HG02885 (cell line): Measurements from ENCODE around the gene MTPN.

ENCODE experiments used
- ATAC-seq: cut with Tn5 transposase; IDR thresholded peaks from one replicate; pipeline ENCODE4 v1.9.1; 2021; ENCODE audit warnings: mild to moderate bottlenecking; ENCODE audit not compliant: unreplicated experiment, poor library complexity

The MTPN gene

GRCh38 chr7:135977007-135977741 is at the start of gene MTPN:
TSS of gene MTPN (minus strand) at chr7:135977359. CDS start at chr7:135977100, 259 bp downstream.
- peak; percentile 61 for ATAC-seq

- ATAC-seq: no peak
Measured at GRCh38 chr7:136026209-136026608, 49.0 kb upstream of the MTPN start.

- no peak for ATAC-seq
Measured at GRCh38 chr7:136023134-136023869, 46.1 kb upstream of the MTPN start.

- ATAC-seq: no peak
Measured at GRCh38 chr7:136020556-136020955, 43.4 kb upstream of the MTPN start.

GRCh38 chr7:136018104-136018503 is 40.9 kb upstream of the MTPN start:
- no peak for ATAC-seq

GRCh38 chr7:136016649-136017395 is 39.7 kb upstream of the MTPN start:
- peak; percentile 55 for ATAC-seq

- ATAC-seq: no peak
Measured at GRCh38 chr7:136015638-136016037, 38.5 kb upstream of the MTPN start.

GRCh38 chr7:136014659-136015058 is 37.5 kb upstream of the MTPN start:
- ATAC-seq: no peak

- no peak for ATAC-seq
Measured at GRCh38 chr7:136012238-136012637, 35.1 kb upstream of the MTPN start.

- ATAC-seq: no peak
Measured at GRCh38 chr7:136009488-136010079, 32.4 kb upstream of the MTPN start.

GRCh38 chr7:136006208-136006607 is 29.0 kb upstream of the MTPN start:
- no peak for ATAC-seq

- ATAC-seq: no peak
Measured at GRCh38 chr7:136004083-136004482, 26.9 kb upstream of the MTPN start.

- ATAC-seq: no peak
Measured at GRCh38 chr7:136002802-136003201, 25.6 kb upstream of the MTPN start.

GRCh38 chr7:136000288-136000913 is 23.2 kb upstream of the MTPN start:
- ATAC-seq: no peak

GRCh38 chr7:135998081-135998480 is 20.9 kb upstream of the MTPN start:
- no peak for ATAC-seq

- no peak for ATAC-seq
Measured at GRCh38 chr7:135995748-135996147, 18.6 kb upstream of the MTPN start.

GRCh38 chr7:135994466-135995205 is 17.5 kb upstream of the MTPN start:
- no peak for ATAC-seq

- peak; percentile 71 for ATAC-seq
Measured at GRCh38 chr7:135993950-135994349, 16.8 kb upstream of the MTPN start.

- no peak for ATAC-seq
Measured at GRCh38 chr7:135991906-135992305, 14.7 kb upstream of the MTPN start.

GRCh38 chr7:135991322-135991721 is 14.2 kb upstream of the MTPN start:
- ATAC-seq: no peak
